GM21447 (cell line): ENCODE results near the gene TMEM52.

ENCODE experiments used
- ATAC-seq: cut with Tn5 transposase; IDR thresholded peaks from one replicate; pipeline ENCODE4 v1.9.1; 2021; ENCODE audit not compliant: unreplicated experiment

TMEM52 gene

DNA sequence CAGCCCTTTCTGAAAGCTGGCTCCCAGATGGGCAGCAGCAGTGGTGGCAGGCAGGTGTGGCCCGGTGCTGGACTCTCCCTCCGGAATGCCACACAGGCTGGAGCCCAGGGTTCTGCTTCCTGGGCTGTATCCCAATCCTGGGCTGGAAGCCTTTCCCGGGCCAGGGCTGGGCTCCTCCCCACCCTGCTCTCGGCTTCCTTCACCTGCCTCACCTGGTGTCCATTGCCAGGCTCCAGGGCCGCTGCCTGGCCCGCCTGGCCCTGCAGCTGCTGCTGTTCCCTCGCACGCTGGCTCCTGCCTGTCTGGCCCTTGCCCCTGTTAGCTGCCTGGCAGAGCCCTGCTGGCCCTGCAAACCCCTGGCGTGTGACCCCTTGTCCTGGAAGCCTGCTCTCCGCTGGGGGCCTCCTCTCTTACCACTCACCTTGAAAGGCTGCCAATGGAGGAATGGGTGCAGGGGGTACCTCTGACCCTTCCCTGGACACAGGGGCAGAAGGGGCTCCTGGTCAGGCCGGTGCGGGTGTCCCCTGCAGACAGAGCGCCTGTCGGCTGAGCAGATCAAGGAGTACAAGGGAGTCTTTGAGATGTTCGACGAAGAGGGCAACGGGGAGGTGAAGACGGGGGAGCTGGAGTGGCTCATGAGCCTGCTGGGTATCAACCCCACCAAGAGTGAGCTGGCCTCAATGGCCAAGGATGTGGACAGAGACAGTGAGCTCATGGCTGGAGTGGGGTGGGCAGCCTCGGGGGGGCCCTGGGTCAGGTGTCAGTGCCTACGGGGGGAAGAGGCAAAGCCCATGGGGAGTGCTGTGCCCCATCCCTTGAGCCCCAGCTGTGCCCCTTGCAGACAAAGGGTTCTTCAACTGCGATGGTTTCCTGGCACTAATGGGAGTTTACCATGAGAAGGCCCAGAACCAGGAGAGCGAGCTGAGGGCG, 2.9 kb downstream of the TMEM52 start:
- ATAC-seq, result no peak

DNA sequence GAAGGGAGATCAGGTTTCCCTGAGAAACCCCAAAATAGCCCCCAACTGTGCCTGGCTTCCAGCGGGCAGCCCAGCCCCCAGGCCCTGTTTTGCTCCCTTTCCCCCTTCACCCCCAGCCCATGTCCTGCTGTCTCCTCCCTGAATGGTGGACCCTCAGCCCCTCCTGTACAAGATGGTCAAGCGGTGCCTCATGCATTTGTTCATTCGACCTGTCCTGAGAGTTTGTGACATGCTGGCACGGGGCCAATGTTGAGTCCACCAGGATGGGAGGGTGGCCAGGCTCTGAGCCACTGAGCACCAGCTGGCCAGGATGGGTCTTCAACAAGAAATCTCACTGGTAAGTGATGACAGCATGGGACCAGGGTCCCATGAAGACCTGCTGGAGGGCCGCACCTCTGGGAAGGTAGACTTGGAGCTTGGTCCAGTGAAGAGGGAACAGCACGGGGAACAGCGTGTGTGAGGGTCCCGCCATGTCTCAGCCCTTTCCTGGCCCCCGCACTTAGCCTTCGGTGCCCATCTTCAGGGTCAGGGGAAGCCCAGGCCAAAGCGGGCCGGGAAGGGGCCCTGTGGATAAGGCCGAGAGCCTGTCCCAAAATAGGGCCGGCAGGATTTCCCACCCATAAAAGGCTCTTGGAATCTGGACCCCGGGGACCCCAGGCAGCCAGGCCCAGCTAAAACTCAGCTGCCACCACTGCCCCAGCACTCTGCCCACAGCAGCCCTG, 3.9 kb downstream of the TMEM52 start, which contains the start of gene CALML6:
Gene CALML6, plus strand, starts transcription at position 290 of the 722 bp plus-strand sequence. Its CDS starts 21 bp downstream, at position 311.
- no peak for ATAC-seq

DNA sequence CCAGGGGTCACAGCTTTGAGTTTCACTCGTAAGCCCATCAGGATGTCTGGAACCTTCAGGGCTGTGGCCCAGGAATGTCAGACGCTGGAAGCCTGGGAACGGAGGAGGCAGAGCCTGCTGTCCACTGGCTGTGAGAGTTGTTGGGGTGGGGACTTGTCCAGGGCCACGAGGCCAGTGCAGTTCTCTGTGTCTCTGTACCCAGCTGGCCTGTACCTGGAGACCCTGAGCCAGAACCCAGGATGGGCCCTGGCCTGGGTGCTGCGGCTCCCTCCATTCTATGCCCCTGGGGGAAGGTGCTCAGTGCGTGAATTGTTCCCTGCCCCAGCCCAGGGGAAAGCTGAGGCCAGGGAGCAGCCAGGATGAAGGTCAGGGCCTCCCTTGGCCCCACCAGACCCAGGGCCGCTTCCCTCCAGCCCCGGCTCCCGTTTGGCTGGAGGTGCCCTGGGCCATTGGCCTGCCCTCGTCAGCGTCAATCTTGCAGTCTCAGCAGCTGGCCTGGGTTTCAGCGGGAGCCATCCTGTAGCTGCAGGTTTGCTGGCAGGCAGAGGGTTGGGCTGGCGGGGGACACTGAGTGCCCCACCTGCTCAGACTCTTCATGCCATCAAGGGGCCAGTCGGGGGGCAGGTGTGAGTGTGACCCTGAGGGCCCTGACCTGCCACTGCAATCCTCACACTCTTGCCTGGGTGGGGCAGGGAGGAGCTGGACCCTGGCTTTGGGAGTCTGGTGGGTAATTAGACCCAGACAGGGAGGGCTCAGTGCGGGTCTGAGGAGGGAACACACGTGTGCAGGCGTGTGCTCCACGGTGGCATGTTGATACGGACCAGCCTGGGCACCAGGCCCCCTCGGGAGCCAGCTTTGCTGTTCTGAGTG, 4.7 kb downstream of the TMEM52 start:
- ATAC-seq, result no peak

DNA sequence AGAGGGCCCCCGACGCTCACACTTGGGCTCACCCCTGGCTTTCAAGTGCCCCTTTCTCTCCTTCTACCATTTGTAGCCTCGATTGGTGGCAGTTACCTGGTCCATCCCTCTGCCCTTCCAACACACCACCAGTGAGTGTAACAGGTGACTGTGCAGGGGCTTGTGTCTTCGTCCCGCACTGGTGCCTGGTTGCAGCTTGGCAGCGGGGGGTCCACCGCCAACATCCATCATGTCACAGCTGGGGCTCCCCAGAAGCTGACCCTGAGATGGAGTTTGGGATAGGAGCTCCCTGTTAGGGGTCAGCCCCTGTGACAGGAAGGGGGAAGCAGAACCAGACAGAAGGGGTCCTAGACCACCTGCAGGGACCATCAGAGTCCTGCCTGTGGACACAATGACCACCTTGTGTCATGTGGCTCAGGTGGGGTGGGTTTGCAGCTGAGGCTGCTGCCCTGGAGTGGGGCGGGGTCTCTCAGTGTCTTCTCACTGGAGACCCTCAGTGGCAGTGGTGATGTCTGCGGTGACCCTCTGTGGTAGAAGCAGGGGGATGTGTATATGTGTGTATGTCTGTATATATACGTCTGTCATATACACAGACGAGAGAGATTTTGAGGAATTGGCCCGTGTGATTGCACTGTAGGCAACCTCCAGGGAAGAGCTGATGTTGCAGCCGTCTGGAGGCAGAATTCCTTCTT, 7.6 kb downstream of the TMEM52 start:
- ATAC-seq, result no peak

DNA sequence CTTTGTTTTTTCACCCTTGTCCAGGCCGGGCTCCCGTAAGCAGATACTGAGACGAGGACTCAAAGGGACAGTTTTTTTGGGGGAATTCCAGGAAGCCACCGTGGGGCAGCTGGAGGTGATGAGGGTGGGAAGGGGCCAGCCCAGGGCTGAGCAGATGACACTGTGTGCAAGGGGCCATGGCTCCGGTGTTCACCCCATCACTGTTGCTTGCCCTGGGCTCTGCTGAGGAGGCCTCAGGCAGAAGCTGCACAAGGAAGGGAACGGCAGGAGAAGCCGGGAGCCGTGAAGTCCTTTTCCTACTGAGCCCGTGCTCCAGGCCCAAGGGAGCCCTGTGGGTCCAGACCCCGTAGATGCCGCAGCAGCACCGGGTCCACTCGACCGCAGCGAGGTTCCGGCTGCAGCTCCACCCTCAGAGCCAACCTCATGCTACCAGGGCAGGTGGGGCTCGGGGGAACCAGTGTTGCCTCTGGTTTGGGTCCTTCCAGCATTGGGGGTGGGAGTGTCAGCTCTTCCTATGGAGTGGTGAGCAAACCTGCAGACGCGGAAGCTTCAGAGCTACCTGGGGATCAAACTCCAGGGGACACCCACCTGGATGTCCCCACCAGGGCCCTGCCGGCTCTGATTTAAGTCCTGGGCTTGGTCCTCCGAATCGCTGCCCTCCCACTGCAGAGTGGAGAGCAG, 8.3 kb downstream of the TMEM52 start:
- ATAC-seq, result no peak

DNA sequence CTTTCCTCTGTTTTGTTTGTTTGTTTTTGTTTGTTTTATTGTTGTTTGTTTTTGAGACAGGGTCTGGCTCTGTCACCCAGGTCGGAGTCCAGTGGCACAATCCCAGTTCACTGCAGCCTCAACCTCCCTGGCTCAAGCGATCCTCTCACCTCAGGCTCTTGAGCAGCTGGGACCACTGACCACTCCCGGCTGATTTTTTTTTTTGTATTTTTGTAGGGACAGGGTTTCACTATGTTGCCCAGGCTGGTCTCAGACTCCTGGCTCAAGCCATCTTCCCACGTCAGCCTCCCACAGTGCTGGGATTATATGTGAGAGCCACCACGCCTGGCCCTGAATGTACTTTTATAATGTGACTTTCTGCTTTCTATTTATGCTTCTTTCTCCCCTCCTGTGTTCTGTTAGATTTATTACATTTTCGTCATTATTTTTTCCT, 9.0 kb downstream of the TMEM52 start:
- ATAC-seq, result no peak

DNA sequence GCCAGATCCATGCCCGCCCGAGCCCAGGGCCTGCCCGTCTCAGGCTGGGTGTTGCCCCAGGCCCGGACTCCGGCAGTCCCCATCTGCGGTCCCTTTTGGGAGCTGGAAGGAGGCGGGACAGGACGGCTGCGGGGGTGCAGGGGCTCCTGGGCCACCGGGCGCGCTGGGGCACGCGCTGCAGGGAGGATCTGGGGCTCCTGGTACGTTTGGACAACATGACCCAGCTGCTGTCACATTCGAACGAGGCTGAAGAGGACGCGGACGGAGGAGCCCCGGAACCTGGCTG, 10.6 kb downstream of the TMEM52 start:
- peak; percentile 12 for ATAC-seq

DNA sequence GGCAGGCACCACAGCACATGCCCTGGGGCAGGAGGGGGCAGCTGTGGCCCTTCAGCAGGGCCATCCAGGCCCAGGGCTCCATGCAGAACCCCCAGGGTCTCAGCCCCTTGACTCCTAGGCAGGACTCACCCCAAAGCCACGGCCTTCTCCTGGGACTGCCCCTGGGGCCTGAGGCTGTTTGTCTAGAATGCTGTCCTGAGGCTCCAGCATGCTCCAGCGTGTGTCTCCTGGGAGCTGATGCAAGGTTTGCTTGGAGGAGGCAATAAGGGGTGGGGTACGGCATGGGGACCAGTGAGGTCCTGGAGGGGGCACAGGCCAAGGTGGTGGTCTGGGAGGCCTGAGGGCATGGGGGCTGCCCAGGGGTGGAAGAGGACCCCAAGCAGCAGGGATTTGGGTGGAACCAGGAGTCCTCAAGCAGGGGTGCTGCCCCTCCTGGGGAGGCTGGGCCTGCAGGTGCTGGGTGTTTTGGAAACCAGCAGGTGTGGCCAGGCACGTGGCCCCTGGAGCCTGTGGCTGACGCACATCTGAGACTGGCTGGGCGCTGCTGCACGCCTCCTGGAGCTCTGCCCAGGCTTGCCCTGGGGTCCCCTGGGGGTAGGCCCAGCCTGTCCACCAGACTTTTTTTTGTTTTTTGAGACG, 11.9 kb downstream of the TMEM52 start:
- no peak for ATAC-seq

DNA sequence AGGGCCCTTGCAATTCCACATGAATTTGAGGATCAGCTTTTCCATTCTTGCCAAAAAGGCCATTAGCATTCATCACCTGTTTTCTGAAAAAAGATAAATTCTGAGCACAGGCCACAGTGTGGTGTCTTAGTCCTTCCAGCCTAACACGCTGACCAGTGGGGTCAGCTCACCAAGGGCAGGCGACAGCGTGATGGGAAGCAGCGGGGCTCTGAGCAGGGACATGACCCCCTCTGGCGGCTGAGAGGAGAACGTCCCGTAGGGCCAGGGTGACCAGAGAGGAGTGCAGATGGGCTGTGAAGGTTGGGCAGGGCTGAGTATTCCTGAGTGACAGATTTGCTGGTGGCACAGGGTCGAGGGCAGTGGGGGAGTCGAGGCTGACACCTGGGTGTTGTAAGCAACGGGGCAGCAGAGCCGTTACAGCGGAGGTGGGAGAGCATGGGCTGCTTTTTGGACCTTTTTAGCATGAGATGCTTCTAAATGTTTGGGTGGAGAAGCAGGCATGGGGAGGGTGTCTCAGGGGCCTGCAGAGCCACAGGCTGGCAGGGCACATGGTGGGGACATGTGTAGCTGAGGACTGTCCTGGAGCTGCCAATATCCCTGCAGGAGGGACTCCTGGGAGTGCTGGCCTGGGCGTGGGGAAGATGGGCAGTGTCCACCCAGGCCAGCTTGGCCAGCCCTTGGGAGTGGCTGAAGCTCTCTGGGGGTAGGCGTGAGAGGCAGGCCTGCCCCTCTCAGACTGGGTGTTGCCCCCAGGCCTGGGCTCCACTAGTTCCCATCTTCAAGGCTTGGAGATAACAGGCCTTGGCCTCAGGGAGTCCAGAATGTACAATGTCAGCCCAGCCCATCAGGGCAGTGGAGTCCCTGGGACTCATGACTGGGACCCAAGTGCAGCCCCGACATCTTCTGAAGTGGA, 12.6 kb downstream of the TMEM52 start:
- no peak for ATAC-seq

DNA sequence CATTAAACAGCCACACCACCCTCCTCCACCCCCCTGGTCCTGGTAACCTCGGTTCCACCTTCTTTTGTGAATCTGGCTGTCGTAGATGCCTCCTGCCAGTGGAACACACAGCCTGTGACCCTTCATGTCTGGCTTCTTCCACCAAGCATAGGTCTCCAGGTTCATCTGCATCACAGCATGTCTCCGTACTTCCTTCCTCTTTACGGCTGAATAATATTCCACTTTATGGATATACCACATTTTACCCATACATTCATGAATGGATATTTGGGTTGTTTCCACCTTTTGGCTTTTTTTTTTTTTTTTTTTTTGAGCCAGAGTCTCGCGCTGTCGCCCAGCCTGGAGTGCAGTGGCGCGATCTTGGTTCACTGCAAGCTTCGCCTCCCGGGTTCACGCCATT, 15.9 kb downstream of the TMEM52 start:
- no peak for ATAC-seq

DNA sequence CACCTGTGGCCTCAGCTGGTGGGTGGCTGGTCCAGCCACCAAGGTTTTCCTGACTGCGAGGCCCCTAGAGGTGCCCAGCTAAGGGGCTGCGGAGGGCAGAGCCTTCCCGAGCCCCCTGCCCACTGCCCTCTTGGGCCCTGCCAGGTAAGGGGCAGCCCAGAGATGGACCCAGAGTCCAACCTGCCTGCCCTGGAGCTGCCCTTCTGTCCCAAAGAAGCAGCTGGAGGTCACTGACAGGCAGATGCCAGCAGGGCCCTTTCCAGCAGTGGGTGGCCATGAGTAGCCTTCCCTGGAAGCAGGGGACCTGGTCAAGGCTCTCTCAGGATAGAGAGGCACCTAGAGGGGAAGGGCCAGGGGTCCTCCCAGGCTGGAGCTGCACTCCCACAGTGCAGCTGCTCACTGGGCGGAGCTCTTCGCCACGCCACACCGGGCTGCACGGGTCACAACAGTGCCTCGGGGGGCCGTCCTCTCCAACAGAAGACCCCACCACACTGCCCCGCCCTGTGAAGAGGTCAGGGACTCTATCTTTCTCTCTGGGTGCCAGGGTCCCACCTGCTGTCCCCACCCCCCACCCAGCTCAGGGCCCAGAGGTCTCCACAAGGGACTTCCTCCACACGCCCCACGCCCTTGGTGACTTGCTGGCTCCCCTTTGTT, 17.3 kb downstream of the TMEM52 start:
- no peak for ATAC-seq

DNA sequence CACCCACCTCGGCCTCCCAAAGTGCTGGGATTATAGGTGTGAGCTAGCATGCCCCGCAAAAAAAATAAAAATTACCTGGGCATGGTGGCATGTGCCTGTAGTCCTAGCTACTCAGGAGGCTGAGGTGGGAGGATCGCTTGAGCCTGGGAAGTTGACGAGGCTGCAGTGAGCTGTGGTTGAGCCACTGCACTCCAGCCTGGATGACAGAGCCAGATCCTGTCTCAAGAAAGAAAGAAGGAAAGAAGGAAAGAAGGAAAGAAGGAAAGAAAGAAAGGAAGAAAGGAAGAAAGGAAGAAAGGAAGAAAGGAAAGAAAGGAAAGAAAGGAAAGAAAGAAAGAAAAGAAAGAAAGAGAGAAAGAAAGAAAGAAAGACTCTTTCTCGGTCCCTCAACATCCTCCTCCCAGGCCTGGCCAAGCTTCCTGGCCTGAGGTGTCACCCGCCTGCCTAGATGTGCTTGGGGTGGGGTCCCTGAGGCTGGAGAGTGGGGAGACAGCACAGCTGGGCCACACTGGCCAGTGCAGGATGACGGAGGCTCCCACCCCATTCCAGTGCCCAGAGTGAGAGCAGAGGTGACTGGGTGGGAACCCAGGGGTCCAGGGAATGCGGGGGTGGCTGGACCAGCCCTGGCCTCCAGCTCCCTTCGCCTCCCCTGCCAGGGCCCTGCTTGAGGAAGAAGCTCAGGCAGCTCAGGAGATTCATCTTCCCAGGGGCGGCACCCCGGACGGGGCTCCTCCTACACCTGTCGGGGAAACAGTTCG, 18.0 kb downstream of the TMEM52 start:
- ATAC-seq, result no peak

DNA sequence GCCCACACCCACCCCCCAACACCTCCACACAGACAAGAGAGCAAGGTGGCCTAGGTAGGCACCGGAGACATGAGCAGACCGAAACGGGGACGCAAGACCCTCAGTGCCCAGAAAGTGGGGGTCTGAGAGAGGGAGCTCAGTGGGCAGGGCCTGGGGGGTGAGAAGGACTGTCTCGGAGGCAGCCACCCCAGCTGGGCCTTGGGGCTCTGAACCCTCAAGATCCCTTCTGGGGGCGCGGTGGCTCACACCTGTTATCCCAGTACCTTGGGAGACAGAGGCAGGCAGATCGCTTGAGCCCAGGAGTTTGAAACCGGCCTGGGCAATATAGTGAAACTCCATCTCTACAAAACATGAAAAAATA, 19.1 kb downstream of the TMEM52 start:
- no peak for ATAC-seq

DNA sequence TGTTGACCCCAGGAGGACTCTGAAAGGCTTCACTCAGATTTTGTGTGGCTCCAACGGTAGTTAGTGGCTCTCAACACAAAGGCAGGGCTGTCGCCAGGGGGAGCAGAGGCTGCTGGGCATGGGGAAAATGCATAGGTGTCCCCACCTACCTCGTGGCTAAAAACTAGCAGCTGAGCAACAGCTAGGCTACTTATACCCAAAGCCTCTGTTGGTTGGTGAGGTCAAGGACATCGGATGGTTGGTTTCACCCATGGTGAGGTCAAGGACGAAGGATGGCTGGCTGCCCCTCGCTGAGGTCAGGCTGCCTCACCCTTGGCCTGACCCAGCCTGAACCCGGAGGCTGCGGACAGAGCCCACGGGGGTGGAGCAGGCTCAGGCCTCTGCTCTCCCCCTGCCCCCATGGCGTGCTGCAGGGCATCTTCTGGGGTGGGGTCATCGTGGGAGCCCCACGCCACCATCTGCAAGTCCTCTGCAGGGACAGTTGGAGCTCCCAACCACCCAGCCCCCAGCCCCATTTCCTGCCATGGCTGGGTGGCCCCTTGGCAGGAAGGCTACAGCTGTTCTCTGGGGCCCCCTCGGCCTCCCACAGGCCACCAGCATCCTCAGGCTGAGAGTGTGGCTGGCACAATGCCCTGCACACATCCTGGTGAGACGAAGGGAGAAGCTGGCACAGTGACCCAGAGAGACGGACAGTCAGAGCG, 19.7 kb downstream of the TMEM52 start:
- no peak for ATAC-seq

DNA sequence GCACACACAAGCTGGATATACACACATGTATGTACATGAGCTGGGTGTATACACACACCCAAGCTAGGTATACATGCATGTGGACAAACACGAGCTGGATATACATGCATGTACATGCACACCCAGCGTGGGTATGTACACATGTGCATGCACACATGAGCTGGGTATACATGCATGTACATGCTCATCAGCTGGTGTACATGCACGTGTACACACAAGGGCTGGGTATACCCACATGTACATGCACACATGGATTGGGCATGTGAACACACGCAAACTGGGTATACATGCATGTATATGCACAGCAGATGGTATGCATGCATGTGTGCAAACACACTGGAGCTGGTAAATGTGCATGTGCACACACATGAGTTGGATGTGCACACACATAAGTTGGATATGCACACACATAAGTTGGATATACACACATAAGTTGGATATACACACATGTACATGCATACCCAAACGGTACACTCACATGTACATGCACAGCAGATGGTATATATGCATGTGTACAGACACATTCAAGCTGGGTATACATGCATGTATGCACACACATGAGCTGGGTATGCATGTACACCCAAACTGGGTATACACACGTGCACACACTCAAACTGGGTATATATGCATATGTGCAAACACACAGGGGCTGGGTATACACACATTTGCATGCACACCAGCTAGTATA, 20.7 kb downstream of the TMEM52 start:
- no peak for ATAC-seq
